Mesodermal cell (in vitro differentiated cells): ENCODE results near the gene CGNL1.

ENCODE experiments used
- H3K27ac ChIP-seq: 2 replicates; pipeline ENCODE4 v1.7.0; 2013; ENCODE audit warnings: mild to moderate bottlenecking, low read depth, low read length, moderate library complexity; ENCODE audit not compliant: severe bottlenecking
- H3K36me3 ChIP-seq: 2 replicates; pipeline ENCODE4 v1.7.1; 2013; ENCODE audit warnings: mild to moderate bottlenecking, low read length, moderate library complexity; ENCODE audit not compliant: control insufficient read depth, insufficient read depth
- H3K4me1 ChIP-seq: one replicate; pipeline ENCODE4 v1.7.1; 2013; ENCODE audit warnings: mild to moderate bottlenecking, low read length; ENCODE audit not compliant: insufficient read depth, control insufficient read depth, poor library complexity, severe bottlenecking
- H3K4me3 ChIP-seq: 2 replicates; pipeline ENCODE4 v1.7.0; 2013; ENCODE audit warnings: low read length, control low read depth, mild to moderate bottlenecking; ENCODE audit not compliant: insufficient read depth, poor library complexity, severe bottlenecking; ENCODE audit errors: extremely low read depth
- H3K9me3 ChIP-seq: 2 replicates; pipeline ENCODE4 v1.7.1; 2013; ENCODE audit warnings: mild to moderate bottlenecking, low read length, moderate library complexity; ENCODE audit not compliant: control insufficient read depth
- WGBS, 2 experiments: methylation state at CpG; one replicate each; pipeline ENCODE4 v1.1.5; 2013; ENCODE audit warnings: missing lambda C conversion rate in 2 of 2; ENCODE audit not compliant: insufficient coverage in 2 of 2; 5-methylcytosine and 5-hydroxymethylcytosine counted together

CGNL1 gene

GRCh38 chr15:57596978-57597377, 220.7 kb downstream of the CGNL1 start:
- 94 to 100% methylated on average over 2 to 3 of the region's 4 CpGs for WGBS, 2 experiments
- Histone ChIP-seq H3K27ac (no peak overlapping the region), H3K4me1 (no peaks in the 10 kb centered on the region), H3K4me3 (no peak overlapping the region), H3K9me3 (no peaks in the 10 kb centered on the region), H3K36me3 (no peaks in the 10 kb centered on the region)

- Histone ChIP-seq H3K4me1 (no peaks in the 10 kb centered on the region), H3K4me3 (no peak overlapping the region), H3K9me3 (no peaks in the 10 kb centered on the region), H3K36me3 (no peaks in the 10 kb centered on the region), H3K27ac (no peak overlapping the region)
- 89 to 90% methylated on average over 1 to 3 of the region's 3 CpGs for WGBS, 2 experiments
Observed at GRCh38 chr15:57597431-57597830, 221.1 kb downstream of the CGNL1 start.

- WGBS, 2 experiments: 91 to 100% methylated on average over 1 to 4 of the region's 5 CpGs
- Histone ChIP-seq H3K4me1 (no peaks in the 10 kb centered on the region), H3K36me3 (no peaks in the 10 kb centered on the region), H3K27ac (no peak overlapping the region), H3K9me3 (no peaks in the 10 kb centered on the region), H3K4me3 (no peak overlapping the region)
Observed at GRCh38 chr15:57598346-57598745, 222.0 kb downstream of the CGNL1 start.

- no peaks in the 10 kb centered on the region for H3K36me3 ChIP-seq
- WGBS, 2 experiments: 90 to 94% methylated on average over 7 of the region's 10 CpGs
Observed at GRCh38 chr15:57599296-57599810, 223.0 kb downstream of the CGNL1 start.

GRCh38 chr15:57600197-57600596, 223.9 kb downstream of the CGNL1 start:
- Histone ChIP-seq H3K4me3 (no peak overlapping the region), H3K9me3 (no peaks in the 10 kb centered on the region), H3K4me1 (no peaks in the 10 kb centered on the region), H3K36me3 (no peaks in the 10 kb centered on the region), H3K27ac (no peak overlapping the region)
- WGBS, 2 experiments: no CpG with 5 or more reads among the region's 1 CpG

More at GRCh38 chr15:57599296-57599810, 223.0 kb downstream of the CGNL1 start:
- no peak overlapping the region for H3K4me3 ChIP-seq
- no peaks in the 10 kb centered on the region for H3K9me3 ChIP-seq
- no peak overlapping the region for H3K27ac ChIP-seq
- no peaks in the 10 kb centered on the region for H3K4me1 ChIP-seq
